ENCODE results near the gene CEPT1. TPM values are rescaled to one million over a fixed set of nuclear protein-coding genes. Genes with fewer than 3 reads are reported as not detected.

CEPT1 gene
- total RNA-seq, 1 donor from 2014 or later, result 53.4 TPM

DNA sequence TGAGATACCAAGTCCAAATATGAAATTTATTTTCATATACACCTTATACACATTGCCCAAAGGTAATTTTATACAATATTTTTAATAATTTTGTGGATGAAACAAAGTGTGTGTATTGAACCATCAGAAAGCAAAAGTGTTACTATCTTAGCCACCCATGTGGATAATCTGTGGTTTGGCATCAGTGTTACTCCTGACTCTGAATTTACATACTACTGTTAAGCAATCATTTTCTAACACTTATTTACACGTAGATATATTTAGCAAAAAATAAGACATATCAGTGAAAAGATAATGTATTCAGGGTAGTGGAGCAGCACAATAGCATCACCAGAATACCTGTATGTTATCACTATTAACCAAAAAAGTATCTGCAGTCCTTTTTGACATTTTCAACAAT, 36.7 kb downstream of the CEPT1 start:
- no peaks in the 10 kb centered on the region for H3K27me3 ChIP-seq (ENCODE audit: low read depth)
- H3K27ac ChIP-seq, result no peak overlapping the region
- H3K36me3 ChIP-seq, result peaks cover 68% of the 10 kb centered on the region
- H3K4me1 ChIP-seq, result no peaks in the 10 kb centered on the region
- DNase-seq (no peak), ATAC-seq (no peak)
- TF ChIP-seq, protein P1, sequence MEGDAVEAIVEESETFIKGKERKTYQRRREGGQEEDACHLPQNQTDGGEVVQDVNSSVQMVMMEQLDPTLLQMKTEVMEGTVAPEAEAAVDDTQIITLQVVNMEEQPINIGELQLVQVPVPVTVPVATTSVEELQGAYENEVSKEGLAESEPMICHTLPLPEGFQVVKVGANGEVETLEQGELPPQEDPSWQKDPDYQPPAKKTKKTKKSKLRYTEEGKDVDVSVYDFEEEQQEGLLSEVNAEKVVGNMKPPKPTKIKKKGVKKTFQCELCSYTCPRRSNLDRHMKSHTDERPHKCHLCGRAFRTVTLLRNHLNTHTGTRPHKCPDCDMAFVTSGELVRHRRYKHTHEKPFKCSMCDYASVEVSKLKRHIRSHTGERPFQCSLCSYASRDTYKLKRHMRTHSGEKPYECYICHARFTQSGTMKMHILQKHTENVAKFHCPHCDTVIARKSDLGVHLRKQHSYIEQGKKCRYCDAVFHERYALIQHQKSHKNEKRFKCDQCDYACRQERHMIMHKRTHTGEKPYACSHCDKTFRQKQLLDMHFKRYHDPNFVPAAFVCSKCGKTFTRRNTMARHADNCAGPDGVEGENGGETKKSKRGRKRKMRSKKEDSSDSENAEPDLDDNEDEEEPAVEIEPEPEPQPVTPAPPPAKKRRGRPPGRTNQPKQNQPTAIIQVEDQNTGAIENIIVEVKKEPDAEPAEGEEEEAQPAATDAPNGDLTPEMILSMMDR (IDR thresholded peaks at IDR 0.05), result no peak
- H3K9me3 ChIP-seq, result no peaks in the 10 kb centered on the region
- H3K4me3 ChIP-seq, result no peak overlapping the region
- intact Hi-C loops (cut with DNase I), result no loop called here

DNA sequence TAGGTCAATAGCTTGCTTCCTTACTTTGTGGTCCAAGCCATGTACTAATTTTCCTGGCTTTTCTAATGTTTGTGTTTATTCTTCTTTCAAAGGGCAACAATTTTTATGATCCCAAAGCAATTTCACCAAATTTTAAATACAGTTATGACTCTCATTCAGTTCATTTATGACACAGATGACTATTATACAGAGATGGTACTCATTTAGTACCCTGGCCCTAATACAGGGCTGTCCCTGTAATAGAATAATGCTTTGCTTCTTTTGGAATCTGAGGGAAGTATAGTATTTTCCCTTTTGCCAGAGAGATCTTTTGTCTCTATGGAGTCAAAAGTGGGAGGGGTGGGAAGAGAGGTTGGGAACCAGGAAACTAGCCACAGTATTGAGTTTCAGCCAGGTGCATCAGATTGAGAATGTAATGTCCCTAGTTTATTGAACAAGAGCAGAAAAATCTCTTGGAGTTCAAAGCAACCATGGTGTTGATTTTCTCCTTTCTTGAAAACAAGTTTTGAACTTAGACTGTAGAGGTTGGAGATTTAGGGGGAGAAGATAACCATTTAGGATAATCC, 40.0 kb downstream of the CEPT1 start:
- no peaks in the 10 kb centered on the region for H3K9me3 ChIP-seq
- H3K27me3 ChIP-seq (ENCODE audit: low read depth), result no peaks in the 10 kb centered on the region
- no peak overlapping the region for H3K27ac ChIP-seq
- no peak for ATAC-seq
- intact Hi-C loops (cut with DNase I), result no loop called here
- H3K4me3 ChIP-seq, result no peak overlapping the region
- peaks cover 68% of the 10 kb centered on the region for H3K36me3 ChIP-seq
- TF ChIP-seq, protein P1 (IDR thresholded peaks at IDR 0.05), result no peak
- no peak for DNase-seq
- H3K4me1 ChIP-seq, result no peaks in the 10 kb centered on the region

DNA sequence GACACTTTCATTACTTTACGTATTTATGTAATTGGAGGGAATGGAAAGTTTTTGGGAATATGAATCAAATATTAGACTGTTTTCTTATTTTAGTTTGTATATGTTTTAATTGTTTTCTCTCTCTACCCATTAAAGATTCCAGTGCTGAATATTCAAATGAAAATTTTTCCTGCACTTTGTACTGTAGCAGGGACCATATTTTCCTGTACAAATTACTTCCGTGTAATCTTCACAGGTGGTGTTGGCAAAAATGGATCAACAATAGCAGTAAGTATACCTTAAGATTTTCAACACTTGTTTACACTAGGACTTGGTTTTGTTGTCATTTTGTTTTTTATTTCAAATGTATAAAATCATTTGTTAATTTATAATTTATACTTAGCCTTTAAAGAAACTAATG, 42.0 kb downstream of the CEPT1 start:
- Histone ChIP-seq H3K4me1 (no peaks in the 10 kb centered on the region), H3K27me3 (ENCODE audit: low read depth) (no peaks in the 10 kb centered on the region), H3K36me3 (peaks cover 69% of the 10 kb centered on the region), H3K4me3 (no peak overlapping the region), H3K27ac (no peak overlapping the region), H3K9me3 (no peaks in the 10 kb centered on the region)
- DNase-seq (no peak), ATAC-seq (no peak)
- intact Hi-C loops (cut with DNase I), result no loop called here
- TF ChIP-seq, protein P1 (IDR thresholded peaks at IDR 0.05), result no peak

DNA sequence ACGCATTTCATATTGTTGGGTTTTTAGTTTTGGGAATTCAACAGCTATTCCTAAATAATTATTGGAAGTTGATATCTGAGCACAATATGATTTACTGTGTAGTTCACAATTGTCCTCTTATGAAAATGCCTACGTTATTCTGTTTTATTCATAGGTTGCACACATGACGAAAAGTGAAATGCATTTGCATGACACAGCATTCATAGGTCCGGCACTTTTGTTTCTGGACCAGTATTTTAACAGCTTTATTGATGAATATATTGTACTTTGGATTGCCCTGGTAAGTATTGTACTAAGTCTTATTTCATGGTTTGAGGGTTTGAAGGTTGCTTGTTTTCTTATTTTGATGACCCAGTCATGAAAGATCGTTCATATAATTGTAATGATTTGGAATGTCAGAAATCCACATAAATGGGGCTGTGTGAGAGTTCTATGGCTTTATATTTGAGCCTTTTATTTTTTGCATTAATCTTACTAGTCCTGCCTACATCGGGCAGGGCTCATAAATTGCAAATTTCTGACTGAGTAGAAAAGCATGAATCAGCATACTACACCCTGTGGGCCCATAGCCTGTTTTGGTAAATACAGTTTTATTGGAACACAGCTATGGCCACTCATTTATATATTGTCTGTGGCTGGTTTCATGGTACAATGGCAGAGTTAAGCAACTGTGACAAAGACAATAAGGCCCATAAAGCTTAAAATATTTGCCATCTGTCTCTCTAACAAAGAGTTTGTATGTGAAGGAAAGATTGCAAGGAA, 43.5 kb downstream of the CEPT1 start:
- ATAC-seq (no peak), DNase-seq (no peak)
- Histone ChIP-seq H3K27ac (no peak overlapping the region), H3K9me3 (no peaks in the 10 kb centered on the region), H3K4me1 (no peaks in the 10 kb centered on the region), H3K4me3 (no peak overlapping the region), H3K36me3 (peaks cover 74% of the 10 kb centered on the region), H3K27me3 (ENCODE audit: low read depth) (no peaks in the 10 kb centered on the region)
- TF ChIP-seq, protein P1 (IDR thresholded peaks at IDR 0.05), result no peak
- intact Hi-C loops (cut with DNase I), result no loop called here

DNA sequence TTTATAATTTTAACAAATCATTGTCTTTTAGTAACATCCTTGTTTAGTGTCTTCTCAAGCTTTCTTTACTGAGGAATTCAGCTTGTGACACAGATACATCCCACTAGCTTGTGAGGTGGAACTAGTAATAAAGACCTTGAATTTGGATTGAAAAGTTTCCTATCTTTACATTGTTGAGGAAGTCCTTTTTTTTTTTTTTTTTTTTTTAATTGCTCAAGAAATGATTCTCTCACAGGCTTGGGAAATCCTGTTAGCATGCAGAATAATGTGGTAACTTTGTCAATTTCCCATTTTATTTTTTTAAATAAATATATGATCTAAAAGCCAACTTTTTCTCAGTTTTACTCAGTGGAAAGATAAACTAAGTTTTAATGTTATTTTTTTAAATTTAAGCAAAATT, 44.6 kb downstream of the CEPT1 start:
- peaks cover 84% of the 10 kb centered on the region for H3K36me3 ChIP-seq
- TF ChIP-seq, protein P1 (IDR thresholded peaks at IDR 0.05), result no peak
- no peak for ATAC-seq

More for the DNA sequence above, 44.6 kb downstream of the CEPT1 start:
- Histone ChIP-seq H3K4me1 (peaks cover 4% of the 10 kb centered on the region), H3K4me3 (no peak overlapping the region), H3K27ac (no peak overlapping the region), H3K27me3 (ENCODE audit: low read depth) (no peaks in the 10 kb centered on the region), H3K9me3 (no peaks in the 10 kb centered on the region)
- intact Hi-C loops (cut with DNase I), result no loop called here
- no peak for DNase-seq

Data from lower lobe of right lung (tissue), 2 donors.